GM21423 (cell line): Measurements from ENCODE around the gene ZSWIM1.
"Not testable (repeated sequence)": the region's sequence is repeated elsewhere in the genome, so short reads cannot be mapped to it uniquely, and the experiment has no call there.

Experiments
- ATAC-seq: cut with Tn5 transposase; IDR thresholded peaks from one replicate; pipeline ENCODE4 v1.9.1; 2021; ENCODE audit warnings: mild to moderate bottlenecking, moderate library complexity; ENCODE audit not compliant: unreplicated experiment

The ZSWIM1 gene

GRCh38 chr20:45925821-45926506 is 44.9 kb downstream of the ZSWIM1 start:
- ATAC-seq: no peak

- ATAC-seq: no peak
Observed at GRCh38 chr20:45926731-45927070, 45.7 kb downstream of the ZSWIM1 start.

- ATAC-seq: no peak
Observed at GRCh38 chr20:45927071-45927878, 46.2 kb downstream of the ZSWIM1 start.

GRCh38 chr20:45931680-45932079 is 50.7 kb downstream of the ZSWIM1 start:
- ATAC-seq: not testable (repeated sequence)

- ATAC-seq: no peak
Observed at GRCh38 chr20:45933266-45934045, 52.4 kb downstream of the ZSWIM1 start.

- peak; percentile 16 for ATAC-seq
Observed at GRCh38 chr20:45934046-45934585, 53.1 kb downstream of the ZSWIM1 start.
